Gastrocnemius medialis (tissue), 4 donors: Measurements from ENCODE around the gene PGAM1.

Experiments used
- POLR2A ChIP-seq, 2 donors: fragments of 450-650 bp; IDR thresholded peaks; one replicate each; pipeline ENCODE4 v1.6.1; 2017; ENCODE audit warnings: antibody characterized with exemption in 2 of 2, mild to moderate bottlenecking in 2 of 2, moderate library complexity in 2 of 2
- TF ChIP-seq, protein P1 (sequence below), 5 experiments: fragments of 450-650 bp in 3 of 5; fragments of 200-600 bp in 2 of 5; sonication (generic) in 2 of 5; IDR thresholded peaks in 4 of 5; conservative IDR thresholded peaks in 1 of 5; 1 replicate in 4 of 5; 2 replicates in 1 of 5; pipeline ENCODE4 v1.5.1; 2016 to 2019; ENCODE audit warnings: antibody characterized with exemption in 5 of 5, mild to moderate bottlenecking in 3 of 5, moderate library complexity in 3 of 5

DNA sequence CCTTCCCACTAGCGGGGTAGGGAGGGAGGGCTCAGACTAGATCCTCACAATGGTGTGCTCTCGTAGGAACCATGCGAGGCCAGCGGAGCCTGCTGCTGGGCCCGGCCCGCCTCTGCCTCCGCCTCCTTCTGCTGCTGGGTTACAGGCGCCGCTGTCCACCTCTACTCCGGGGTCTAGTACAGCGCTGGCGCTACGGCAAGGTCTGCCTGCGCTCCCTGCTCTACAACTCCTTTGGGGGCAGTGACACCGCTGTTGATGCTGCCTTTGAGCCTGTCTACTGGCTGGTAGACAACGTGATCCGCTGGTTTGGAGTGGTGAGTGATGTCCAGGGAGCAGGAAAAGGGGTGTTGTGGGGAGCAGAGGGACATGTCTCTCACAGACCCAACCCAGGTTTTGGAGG lies 25.6 kb downstream of the PGAM1 start:
- no peak for TF ChIP-seq POLR2A (IDR thresholded peaks at IDR 0.05)
- TF ChIP-seq, protein P1, sequence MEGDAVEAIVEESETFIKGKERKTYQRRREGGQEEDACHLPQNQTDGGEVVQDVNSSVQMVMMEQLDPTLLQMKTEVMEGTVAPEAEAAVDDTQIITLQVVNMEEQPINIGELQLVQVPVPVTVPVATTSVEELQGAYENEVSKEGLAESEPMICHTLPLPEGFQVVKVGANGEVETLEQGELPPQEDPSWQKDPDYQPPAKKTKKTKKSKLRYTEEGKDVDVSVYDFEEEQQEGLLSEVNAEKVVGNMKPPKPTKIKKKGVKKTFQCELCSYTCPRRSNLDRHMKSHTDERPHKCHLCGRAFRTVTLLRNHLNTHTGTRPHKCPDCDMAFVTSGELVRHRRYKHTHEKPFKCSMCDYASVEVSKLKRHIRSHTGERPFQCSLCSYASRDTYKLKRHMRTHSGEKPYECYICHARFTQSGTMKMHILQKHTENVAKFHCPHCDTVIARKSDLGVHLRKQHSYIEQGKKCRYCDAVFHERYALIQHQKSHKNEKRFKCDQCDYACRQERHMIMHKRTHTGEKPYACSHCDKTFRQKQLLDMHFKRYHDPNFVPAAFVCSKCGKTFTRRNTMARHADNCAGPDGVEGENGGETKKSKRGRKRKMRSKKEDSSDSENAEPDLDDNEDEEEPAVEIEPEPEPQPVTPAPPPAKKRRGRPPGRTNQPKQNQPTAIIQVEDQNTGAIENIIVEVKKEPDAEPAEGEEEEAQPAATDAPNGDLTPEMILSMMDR (IDR thresholded peaks at IDR 0.05 in 4 of 5, conservative IDR thresholded peaks at IDR 0.05 in 1 of 5) = no peak
